DOHH2 (cell line): ENCODE measurements around the gene PAIP2.

Source experiments
- H3F3A ChIP-seq: fragments of 200-600 bp; sonication (generic), shearing (Covaris generic); 2 replicates; pipeline ENCODE4 v1.6.0; 2016; ENCODE audit warnings: antibody characterized with exemption, mild to moderate bottlenecking; ENCODE audit not compliant: control insufficient read depth, insufficient read depth
- H3K27ac ChIP-seq: fragments of 200-600 bp; sonication (generic); 2 replicates; pipeline ENCODE4 v1.5.1; 2014; ENCODE audit warnings: low read depth, mild to moderate bottlenecking, low read length, moderate library complexity
- H3K27me3 ChIP-seq: fragments of 200-600 bp; sonication (generic); 2 replicates; pipeline ENCODE4 v1.6.1; 2014; ENCODE audit warnings: mild to moderate bottlenecking, low read length, mixed read lengths; ENCODE audit not compliant: control insufficient read depth
- H3K36me3 ChIP-seq: fragments of 200-600 bp; sonication (generic); 2 replicates; pipeline ENCODE4 v1.6.1; 2014; ENCODE audit warnings: mild to moderate bottlenecking, low read length, moderate library complexity, mixed read lengths; ENCODE audit not compliant: control insufficient read depth
- H3K4me1 ChIP-seq: fragments of 200-600 bp; sonication (generic); 2 replicates; pipeline ENCODE4 v1.6.1; 2014; ENCODE audit warnings: mild to moderate bottlenecking, low read length, mixed read lengths; ENCODE audit not compliant: control insufficient read depth
- H3K4me2 ChIP-seq: fragments of 200-600 bp; sonication (generic); 2 replicates; pipeline ENCODE4 v1.6.0; 2014; ENCODE audit warnings: mild to moderate bottlenecking, low read length, moderate library complexity
- H3K4me3 ChIP-seq: fragments of 200-600 bp; sonication (generic); 2 replicates; pipeline ENCODE4 v1.5.1; 2014; ENCODE audit warnings: mild to moderate bottlenecking, low read length, mixed read lengths
- H3K79me2 ChIP-seq: fragments of 200-600 bp; sonication (generic); 2 replicates; pipeline ENCODE4 v1.6.1; 2014; ENCODE audit warnings: mild to moderate bottlenecking, low read length, mixed read lengths; ENCODE audit not compliant: control insufficient read depth
- H3K9me2 ChIP-seq: fragments of 200-600 bp; sonication (generic); replicated peaks from 2 replicates; pipeline ENCODE4 v1.6.1; 2014; ENCODE audit warnings: mild to moderate bottlenecking, low read length, mixed read lengths; ENCODE audit not compliant: control insufficient read depth
- H3K9me3 ChIP-seq: fragments of 200-600 bp; sonication (generic); 2 replicates; pipeline ENCODE4 v1.6.1; 2014; ENCODE audit warnings: antibody characterized with exemption, low read length, mixed read lengths; ENCODE audit not compliant: control insufficient read depth, insufficient read depth
- H4K20me1 ChIP-seq: fragments of 200-600 bp; sonication (generic); 2 replicates; pipeline ENCODE4 v1.6.0; 2014; ENCODE audit warnings: low read depth, mild to moderate bottlenecking, antibody characterized with exemption, low read length, moderate library complexity; ENCODE audit not compliant: control insufficient read depth, insufficient read depth
- CTCF ChIP-seq: fragments of 200-600 bp; sonication (generic); IDR thresholded peaks from one replicate; pipeline ENCODE4 v1.5.1; 2014; ENCODE audit warnings: antibody characterized with exemption, mild to moderate bottlenecking, low read depth, low read length; ENCODE audit not compliant: poor library complexity, severe bottlenecking
- EZH2phosphoT487 ChIP-seq: fragments of 200-600 bp; sonication (generic); IDR thresholded peaks from 2 replicates; pipeline ENCODE4 v1.6.1; 2017; ENCODE audit warnings: borderline replicate concordance, mild to moderate bottlenecking, antibody characterized with exemption, low read length, moderate library complexity, mixed read lengths

The PAIP2 gene

GRCh38 chr5:139413153-139413552, 71.5 kb downstream of the PAIP2 start:
- Histone ChIP-seq H3K4me3 (no peak overlapping the region), H3K4me2 (no peak overlapping the region), H3F3A (no peaks in the 10 kb centered on the region), H3K27me3 (no peaks in the 10 kb centered on the region), H3K9me2 (no peaks in the 10 kb centered on the region), H3K4me1 (peaks cover 3% of the 10 kb centered on the region), H3K36me3 (no peaks in the 10 kb centered on the region), H3K27ac (no peak overlapping the region), H3K9me3 (no peaks in the 10 kb centered on the region), H4K20me1 (no peaks in the 10 kb centered on the region), H3K79me2 (no peaks in the 10 kb centered on the region)
- TF ChIP-seq CTCF (no peak), EZH2phosphoT487 (no peak)

GRCh38 chr5:139413963-139414362, 72.3 kb downstream of the PAIP2 start:
- TF ChIP-seq EZH2phosphoT487 (no peak), CTCF (no peak)
- Histone ChIP-seq H3K79me2 (no peaks in the 10 kb centered on the region), H3K4me3 (no peak overlapping the region), H3K9me3 (no peaks in the 10 kb centered on the region), H3K27ac (no peak overlapping the region), H3F3A (no peaks in the 10 kb centered on the region), H3K9me2 (no peaks in the 10 kb centered on the region), H4K20me1 (no peaks in the 10 kb centered on the region), H3K36me3 (no peaks in the 10 kb centered on the region), H3K4me1 (no peaks in the 10 kb centered on the region), H3K27me3 (no peaks in the 10 kb centered on the region), H3K4me2 (no peak overlapping the region)

GRCh38 chr5:139414581-139415130, 73.0 kb downstream of the PAIP2 start:
- no peaks in the 10 kb centered on the region for H3K9me2 ChIP-seq
- H4K20me1 ChIP-seq, result no peaks in the 10 kb centered on the region
- H3K36me3 ChIP-seq, result no peaks in the 10 kb centered on the region
- no peaks in the 10 kb centered on the region for H3F3A ChIP-seq
- no peaks in the 10 kb centered on the region for H3K9me3 ChIP-seq
- no peak overlapping the region for H3K4me2 ChIP-seq
- H3K27ac ChIP-seq, result no peak overlapping the region
- TF ChIP-seq CTCF (no peak), EZH2phosphoT487 (no peak)
- H3K27me3 ChIP-seq, result no peaks in the 10 kb centered on the region
- no peak overlapping the region for H3K4me3 ChIP-seq
- H3K4me1 ChIP-seq, result no peaks in the 10 kb centered on the region
- H3K79me2 ChIP-seq, result no peaks in the 10 kb centered on the region
